Measurements from ENCODE around the gene KDELR3.
"Not testable (repeated sequence)": the region's sequence is repeated elsewhere in the genome, so short reads cannot be mapped to it uniquely, and the experiment has no call there.

Gene KDELR3

DNA sequence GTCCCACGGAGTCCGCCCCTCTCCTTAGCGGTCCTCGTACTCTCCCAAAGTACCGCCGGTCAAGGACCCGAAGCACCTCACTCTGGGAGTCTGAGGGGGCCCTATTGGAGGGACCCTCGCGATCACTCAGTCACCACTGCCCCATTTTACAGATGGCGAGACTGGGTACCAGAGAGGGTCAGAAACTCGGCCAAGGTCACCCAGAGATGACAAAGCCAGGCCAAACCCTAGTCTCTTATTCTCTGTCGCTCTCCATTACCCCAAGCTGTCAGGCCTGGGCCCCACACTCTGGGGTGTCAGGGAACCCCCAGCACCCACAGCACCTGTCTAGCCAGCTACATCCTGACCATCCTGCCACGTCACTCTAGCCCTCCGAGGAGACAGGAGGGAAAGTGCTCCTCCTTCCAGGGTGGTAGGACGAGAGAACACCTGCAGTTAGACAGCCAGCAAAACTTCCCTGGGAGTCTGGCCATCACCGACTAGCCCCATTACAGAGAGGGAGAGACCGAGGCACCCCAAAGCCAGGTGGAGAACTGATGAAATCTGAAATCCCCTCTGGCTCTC is 11.5 kb upstream of the KDELR3 start:
- no peak for DNase-seq (ENCODE audit: low read depth in 2 of 2, low spot score in 1 of 2)

DNA sequence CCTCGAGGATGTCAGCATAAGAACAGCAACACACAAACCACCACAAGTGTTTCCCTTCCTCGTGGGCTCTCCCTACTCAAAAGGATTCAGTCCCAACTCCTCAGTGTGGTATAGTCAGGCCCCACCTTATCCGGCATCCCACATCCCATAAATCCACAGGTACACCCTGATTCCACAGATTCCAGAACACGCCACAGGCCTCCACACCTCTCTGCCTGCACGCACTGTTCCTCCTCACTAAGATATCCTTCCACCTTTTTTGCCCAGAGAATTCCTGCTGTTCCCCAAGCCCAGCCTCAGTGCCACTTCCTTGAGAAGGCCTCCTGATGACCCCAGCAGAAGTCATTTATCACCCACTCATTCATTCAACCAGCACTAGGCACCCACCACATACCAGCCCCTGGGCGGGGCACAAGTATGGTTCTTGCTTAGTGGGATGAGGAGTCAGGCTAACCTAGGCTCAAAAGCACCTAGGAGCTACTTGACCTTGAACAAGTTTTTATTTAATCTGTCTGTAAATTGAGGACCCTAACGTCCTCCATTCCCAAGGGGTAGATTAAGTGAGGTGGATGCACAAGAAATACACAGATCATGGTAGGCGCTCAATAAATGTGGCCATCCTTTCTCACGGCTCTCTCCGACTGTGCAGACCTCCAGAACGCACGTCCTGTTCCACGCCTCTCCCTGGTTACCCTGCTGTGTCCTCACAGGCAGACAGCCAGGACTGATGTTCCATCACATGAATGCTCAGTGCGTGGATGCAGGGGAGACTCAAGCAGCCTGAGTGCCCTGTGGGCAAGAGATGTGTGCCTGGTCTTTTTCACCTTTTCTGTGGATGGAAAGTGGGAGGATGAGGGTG is 10.8 kb upstream of the KDELR3 start:
- no peak for DNase-seq (ENCODE audit: low read depth in 2 of 2, low spot score in 1 of 2)

DNA sequence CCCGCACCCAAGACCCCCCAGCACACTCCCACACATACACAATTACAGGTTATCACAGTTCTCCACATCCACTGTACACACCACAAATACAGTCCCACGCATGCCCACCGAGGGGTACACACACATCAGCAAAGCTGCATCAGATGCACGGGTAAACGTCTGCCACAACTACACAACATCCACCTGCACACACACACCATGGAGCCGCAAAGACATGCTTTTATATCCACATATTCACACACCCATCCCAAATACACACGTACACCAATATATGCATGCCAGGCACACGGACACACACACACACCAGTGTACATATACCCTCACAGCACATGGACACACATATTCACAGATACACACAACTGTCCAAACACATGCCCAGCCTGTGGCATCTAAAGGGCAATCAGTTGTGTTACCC is 7.5 kb upstream of the KDELR3 start:
- DNase-seq (ENCODE audit: low read depth in 2 of 2, low spot score in 1 of 2), result no peak

DNA sequence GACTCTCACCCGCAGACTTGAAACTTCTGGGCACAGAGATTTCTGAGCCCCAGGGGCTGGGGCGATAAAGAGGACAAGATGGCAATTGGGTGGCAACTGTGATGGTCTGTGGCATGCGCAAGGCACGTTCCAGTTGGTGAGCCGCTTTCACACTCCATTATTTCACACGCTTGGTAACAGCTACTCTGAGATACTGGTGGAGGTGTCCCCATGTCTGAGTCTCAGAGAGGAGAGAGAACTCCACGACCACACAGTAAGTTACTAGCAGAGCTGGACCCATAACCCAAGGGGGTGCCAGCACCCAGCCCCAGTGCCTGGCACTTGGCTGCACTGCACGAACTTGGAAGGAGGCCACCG is 6.9 kb upstream of the KDELR3 start:
- DNase-seq (ENCODE audit: low read depth in 2 of 2, low spot score in 1 of 2), result no peak

DNA sequence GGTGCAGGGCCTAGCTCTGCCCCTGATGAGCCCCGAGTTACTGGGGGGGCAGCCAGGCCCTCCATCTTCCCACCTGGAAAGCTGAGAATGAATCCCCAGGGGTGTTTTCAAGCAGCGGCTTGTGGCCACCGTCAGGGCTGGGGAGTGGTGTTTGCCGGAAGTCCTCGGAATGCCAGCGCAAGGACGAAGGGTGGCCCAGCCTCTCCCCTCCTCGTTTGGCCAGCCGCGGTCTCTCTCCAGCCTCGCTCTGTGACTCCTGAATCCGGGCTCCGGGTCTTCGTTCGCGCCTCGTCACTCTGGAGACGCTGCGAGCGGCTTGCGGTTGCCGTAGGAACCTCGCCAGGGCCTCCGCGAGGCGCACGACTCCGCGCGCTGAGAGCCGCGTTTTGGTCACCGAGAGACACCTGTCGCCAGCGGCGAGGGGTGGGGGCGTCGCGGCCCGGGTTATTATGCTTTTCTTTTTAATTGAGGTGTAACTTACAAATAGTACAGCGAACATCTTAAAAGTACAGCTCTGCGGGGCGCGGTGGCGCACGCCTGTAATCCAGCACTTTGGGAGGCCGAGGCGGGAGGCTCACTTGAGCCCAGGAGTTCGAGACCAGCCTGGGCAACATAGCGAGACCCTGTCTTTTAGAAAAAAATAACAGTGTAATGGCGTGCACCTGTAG is 6.3 kb upstream of the KDELR3 start:
- DNase-seq (ENCODE audit: low read depth in 2 of 2, low spot score in 1 of 2), result peak in 1 of 2 donors; percentile 2

GRCh38 chr22:38462960-38463784 is 4.7 kb upstream of the KDELR3 start:
- no peak for DNase-seq (ENCODE audit: low read depth in 2 of 2, low spot score in 1 of 2)

DNA sequence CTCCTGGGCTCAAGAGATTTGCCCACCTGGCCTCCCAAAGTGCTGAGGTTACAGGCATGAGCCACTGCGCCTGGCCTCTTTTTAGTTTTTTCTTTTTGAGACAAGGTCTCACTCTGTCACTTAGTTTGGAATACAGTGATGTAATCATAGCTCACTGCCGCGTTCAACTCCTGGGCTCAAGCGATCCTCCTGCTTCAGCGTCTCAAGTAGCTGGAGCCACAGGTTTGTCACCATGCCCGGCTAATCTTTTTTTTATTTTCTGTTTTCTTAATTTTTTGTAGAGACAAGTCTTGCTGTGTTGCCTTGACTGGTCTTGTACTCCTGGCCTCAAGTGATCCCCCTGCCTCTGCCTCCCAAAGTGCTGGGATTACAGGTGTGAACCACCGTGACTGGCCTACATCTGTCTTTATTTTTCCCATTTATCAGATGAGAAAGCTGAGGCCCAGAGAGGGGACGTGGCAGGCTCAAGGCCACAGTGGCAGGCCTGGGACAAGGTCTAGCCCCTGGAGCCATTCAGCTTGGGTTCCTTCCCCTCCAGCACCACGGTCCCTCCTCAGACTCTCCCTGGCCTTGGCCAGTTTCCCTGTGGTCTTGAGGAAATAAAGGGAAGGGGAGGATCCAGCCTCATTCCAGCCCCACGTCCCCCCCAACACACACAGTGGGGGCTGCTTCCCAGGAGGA is 2.8 kb upstream of the KDELR3 start:
- no peak for DNase-seq (ENCODE audit: low read depth in 2 of 2, low spot score in 1 of 2)

DNA sequence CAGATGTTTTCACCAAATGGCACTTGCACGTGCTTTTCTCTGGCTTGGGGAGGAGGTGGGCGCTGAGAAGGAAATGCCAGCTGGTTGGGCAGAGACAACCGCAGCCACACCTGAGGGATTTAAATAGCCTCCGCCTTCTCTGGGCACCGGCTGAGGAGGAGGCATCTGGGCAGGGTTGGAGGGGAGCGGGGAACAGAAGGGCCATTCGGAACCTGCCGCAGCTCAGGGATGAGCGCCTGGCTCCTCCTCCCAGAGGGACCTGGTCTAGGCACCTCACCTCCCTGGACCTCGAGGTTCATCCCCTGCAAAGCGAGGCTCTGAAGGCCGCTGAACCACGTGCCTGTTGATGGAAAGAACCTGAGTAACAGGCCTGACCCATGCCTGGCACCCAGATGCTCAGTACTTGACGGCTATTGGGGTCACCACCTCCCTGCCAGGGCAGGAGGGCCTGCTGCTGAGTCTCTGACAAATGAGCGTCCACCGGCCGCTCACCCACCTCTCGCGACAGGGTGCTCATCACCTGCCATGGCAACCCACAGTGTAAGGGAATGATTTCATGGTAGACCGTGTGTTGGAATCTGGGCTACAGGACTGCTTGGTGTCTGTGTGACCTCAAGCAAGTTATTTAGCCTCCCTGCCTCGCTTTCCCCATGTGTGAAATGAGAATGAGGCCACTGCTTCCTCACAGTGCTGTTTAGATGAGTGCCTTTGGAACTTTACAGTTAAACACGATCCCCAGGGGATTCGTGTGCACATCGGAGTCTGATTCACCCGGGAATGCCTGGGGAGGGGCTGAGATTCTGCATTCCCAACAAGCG is 2.0 kb upstream of the KDELR3 start:
- DNase-seq (ENCODE audit: low read depth in 2 of 2, low spot score in 1 of 2), result no peak

DNA sequence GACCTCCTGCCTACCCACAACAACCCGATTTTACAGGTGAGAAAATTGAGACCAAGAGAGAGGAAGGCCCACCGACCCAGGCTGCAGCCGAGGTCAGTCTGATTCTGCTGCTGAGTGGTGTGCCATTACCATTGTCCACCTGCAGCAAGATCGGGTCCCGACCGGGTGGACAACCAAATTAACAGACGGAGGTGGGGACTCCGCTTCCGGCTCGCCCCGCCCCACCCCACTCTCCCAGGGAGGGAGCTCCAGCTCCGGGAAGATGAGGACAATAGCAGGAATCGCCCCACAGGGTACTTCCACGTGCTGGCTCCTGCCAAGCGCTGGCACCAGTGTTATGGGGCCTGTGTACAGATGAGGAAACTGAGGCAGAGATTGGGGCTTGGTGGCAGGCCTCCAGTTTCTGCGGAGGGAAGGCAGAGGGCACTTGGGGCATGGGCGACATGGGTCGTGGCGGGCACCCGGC is 425 bp upstream of the KDELR3 start:
- no peak for DNase-seq (ENCODE audit: low read depth in 2 of 2, low spot score in 1 of 2)

DNA sequence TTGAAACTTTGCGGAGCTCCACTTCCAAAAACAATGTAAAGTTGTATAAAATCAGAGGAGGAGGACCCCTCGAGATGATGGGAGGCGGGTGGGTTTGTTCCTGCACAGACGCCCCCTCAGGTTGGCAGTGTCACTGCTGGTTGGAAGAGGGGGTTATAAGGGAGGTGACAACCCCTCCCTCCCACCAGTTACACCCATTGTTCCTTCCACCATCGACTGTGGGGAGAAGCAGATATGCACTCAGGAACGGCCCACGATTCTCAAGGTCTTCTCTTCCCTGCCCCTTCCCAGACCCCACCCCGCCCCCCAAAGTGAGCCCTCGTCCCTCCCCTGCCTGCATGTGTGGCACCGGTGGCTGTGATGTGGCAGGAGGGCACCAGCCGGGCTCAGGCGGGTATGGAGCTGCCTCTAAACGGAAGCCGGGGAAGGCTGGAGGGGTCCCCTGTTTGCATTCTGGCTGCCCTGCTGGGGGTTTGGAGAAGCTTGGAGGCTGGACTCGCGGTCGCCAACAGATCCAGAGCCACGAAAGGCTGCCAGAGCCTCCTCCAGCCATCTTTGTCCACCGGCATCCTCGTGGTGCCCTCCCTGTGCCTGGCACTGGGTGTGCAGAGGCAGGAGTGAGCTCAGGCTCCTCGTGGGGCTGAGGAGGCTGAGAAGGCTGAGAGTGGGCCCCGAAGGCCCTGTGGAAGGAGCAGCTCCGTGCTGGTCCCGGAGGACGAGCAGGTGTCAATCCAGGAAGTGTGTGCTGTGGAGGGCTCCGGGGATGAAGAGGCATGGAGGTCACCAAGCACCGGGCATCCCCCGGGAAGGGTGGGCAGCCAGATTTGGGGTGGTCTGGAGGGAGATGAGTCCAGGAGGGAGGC is 778 bp downstream of the KDELR3 start:
- DNase-seq (ENCODE audit: low read depth in 2 of 2, low spot score in 1 of 2), result no peak

DNA sequence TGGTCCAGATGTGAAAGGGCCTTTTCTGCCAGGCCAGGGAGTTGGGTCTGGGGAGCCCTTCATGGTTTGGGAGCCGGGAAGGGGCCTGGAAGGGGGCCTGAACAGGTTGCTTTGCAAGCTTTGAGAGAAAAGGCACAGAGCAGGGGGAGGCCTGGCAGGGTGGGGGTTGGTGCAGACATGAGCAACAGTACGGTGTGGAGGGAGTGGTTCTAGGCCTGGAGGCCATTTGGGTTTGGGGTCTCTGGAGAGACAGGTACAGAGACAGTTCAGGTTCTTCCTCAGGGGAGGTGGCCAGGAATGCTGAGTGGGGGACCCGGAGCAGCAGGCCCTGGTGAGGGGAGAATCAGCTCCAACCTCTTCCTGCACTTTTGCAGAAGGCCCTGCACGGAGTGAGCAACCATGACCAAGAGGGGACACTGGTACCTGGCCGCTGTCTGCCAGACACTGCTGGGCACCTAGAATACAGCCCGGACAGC is 1.4 kb downstream of the KDELR3 start:
- no peak for DNase-seq (ENCODE audit: low read depth in 2 of 2, low spot score in 1 of 2)

GRCh38 chr22:38470179-38470578 is 2.3 kb downstream of the KDELR3 start:
- not testable (repeated sequence) for DNase-seq (ENCODE audit: low read depth in 2 of 2, low spot score in 1 of 2)

- no peak for DNase-seq (ENCODE audit: low read depth in 2 of 2, low spot score in 1 of 2)
Observed at GRCh38 chr22:38471237-38471636, 3.3 kb downstream of the KDELR3 start.

GRCh38 chr22:38474003-38474607 is 6.2 kb downstream of the KDELR3 start:
- no peak for DNase-seq (ENCODE audit: low read depth in 2 of 2, low spot score in 1 of 2)

GRCh38 chr22:38477585-38477984 is 9.7 kb downstream of the KDELR3 start:
- DNase-seq (ENCODE audit: low read depth in 2 of 2, low spot score in 1 of 2), result no peak

GRCh38 chr22:38479096-38479837 is 11.4 kb downstream of the KDELR3 start:
- no peak for DNase-seq (ENCODE audit: low read depth in 2 of 2, low spot score in 1 of 2)

DNA sequence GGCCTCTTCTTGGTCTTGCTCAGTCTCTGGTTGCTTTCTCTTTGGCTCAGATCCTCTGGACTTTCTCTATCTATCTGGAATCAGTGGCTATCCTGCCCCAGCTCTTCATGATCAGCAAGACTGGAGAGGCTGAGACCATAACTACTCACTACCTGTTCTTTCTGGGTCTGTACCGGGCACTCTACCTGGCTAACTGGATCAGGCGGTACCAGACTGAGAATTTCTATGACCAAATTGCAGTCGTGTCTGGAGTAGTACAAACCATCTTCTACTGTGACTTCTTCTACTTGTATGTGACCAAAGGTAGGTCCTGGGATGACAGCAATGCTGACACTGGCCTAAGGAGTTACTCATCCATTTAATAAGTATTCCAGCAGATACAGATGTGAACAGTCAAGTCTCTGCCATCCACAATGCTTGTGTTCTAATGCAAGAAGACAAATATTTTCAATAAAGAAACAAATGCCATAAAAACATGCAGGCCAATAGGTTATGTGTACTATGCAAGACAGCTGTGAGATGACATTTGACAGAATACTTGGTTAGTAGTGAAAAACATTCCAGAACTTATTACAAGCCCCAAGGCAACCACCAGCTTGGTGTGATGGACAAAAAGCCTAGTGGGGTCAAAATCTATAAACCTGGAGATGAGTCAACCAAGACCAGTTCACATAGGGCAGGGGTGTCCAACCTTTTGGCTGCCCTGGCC is 13.4 kb downstream of the KDELR3 start:
- no peak for DNase-seq (ENCODE audit: low read depth in 2 of 2, low spot score in 1 of 2)
